ENCODE measurements around the gene MISP.

MISP gene

DNA sequence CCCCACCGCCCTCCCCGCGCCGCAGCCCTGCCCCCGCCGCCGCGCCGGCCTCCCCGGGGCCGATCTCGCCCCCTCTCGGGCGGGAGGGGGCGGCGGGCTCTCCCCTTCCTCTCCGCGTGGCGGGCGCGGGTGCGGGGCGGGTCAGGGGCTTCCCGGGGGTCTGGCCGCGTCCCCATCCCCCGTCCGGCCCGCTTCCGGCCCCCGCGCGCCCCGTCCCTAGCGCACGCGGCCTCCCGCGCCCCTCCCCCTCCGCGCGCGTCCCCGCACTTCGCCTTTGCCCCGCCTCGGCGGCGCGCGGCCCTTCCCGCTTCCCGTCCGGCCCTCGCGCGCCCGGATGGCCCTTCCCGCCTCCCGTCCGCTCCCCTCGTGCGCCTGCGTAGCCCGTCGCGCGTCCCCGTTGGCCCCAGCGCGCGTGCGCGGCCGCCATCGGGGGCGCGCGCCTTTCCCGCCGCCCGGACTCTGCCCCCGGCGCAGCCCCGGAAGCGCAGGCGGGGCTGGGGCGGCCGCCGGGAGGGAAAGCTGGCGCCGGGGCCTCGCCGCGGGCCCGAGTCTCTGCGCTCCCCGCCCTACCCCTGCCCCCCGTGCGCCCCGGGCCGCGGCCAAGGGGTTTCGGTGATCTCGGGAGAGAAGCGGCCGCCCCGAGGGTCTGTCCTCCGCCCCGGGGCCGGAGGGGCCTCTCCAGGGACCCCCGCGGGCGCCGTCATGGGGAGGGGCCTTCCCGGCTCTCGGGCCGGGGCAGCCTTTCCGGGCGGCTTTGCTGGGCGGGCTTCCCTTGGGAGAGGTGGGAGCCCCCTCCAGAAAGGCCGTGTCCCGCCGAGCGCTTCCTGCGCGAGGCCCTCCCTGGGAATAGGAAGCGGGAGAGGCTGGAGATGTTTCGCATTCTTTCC is 46.9 kb downstream of the MISP start:
- DNase-seq (ENCODE audit: low read depth), result peak; percentile 82

DNA sequence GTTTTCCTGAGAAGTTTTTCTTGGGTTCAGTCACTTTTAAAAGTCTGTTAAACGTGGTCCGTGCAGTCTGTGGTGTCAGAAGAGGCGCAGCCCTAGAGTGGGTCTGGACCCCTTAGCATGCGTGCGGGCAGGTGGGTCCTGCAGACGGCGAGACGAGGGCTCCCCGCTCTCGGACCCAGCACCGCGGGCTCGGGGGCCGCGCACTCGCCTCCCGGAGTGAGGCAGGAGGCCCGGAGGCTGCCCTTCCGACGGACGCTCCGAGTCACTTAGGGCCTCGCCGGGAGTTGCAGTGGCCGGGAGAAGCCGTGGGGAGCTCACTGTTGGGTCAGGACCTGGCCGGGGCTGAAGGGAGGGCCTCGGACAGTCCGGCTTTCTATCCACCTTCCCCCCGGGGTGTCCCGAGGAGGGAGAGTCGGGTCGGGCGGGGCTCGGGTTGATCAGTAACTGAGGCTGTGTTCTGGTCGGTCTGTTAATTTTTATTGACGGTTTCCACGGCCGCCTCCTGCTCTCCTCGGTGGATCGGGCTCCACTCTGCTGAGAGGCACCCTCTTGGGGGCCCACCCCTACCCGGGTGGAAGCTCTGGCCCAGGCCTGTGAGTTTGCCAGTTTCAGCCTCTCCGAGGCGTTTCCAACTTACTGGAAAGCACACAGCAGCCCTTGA is 47.6 kb downstream of the MISP start:
- DNase-seq (ENCODE audit: low read depth), result no peak

DNA sequence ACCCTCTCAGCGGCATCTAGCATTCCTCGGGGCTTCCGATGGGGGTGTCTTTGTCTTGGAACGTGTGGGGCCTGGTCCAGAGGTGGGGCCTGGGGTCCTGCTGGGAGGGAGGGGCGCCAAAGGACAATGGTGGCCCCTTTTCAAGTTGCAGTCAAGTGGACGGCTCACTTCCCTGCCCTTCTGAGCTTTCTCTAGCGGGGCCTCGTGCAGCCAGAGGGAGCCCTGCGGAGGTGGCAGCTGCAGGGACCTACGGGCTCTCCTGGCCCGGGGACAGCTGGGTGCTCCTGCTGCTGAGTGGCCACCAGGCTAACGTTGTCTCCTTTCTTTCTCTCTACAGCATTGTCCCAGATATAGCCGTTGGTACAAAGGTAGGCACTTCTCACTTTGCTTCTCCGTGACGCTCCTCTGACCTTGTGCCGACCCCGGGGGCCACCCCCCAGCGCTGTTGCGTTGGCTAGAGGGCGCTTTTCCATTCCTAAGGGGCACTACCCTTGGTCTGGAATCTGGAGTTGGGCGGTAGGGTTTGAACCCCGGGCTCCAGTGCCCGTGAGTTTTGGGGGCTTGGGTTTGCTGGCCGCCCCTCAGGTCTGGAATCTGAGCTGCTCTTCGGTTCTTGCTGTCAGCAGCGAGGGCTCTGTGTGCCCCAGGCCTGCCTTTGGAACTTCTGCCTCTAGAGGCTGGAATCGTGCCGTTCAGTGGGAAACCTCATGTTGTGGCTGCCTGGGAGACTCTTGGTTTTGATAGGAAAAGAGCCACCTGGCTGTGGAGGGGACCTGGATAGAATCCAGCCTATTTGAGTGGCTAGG is 48.4 kb downstream of the MISP start:
- DNase-seq (ENCODE audit: low read depth), result no peak

DNA sequence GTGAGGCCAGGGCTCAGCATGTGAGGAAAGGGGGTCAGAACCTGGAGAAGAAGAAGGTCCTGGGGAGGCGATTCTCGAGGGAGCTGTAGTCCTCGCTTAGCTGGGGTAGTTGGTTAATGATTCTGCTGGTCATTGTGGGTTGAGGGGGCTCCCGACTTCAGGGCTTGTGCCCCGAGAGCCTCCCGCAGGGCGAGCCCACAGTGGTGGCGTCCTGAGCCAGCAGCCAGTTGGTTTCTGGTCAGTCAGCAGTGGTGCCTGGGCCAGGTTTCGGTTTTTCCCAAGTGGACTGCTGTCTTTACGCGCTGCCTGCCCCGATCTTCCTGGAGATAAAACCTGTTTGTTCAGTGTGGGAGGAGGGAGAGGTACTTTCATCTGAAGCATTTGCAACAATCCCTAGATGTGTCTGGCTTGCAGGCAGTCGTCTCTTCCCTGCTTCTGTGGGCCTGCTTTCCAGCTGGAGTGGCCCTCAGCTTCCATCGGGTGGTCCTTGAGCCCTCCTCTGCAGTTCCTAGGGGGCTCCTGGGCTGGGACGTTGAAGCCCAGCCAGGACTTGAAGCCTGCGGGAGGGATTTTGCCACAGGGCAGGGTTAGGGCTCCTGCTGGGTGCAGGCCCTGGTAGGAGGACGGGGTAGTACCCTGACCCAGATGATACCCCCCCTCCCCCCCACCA is 49.6 kb downstream of the MISP start:
- DNase-seq (ENCODE audit: low read depth), result no peak

DNA sequence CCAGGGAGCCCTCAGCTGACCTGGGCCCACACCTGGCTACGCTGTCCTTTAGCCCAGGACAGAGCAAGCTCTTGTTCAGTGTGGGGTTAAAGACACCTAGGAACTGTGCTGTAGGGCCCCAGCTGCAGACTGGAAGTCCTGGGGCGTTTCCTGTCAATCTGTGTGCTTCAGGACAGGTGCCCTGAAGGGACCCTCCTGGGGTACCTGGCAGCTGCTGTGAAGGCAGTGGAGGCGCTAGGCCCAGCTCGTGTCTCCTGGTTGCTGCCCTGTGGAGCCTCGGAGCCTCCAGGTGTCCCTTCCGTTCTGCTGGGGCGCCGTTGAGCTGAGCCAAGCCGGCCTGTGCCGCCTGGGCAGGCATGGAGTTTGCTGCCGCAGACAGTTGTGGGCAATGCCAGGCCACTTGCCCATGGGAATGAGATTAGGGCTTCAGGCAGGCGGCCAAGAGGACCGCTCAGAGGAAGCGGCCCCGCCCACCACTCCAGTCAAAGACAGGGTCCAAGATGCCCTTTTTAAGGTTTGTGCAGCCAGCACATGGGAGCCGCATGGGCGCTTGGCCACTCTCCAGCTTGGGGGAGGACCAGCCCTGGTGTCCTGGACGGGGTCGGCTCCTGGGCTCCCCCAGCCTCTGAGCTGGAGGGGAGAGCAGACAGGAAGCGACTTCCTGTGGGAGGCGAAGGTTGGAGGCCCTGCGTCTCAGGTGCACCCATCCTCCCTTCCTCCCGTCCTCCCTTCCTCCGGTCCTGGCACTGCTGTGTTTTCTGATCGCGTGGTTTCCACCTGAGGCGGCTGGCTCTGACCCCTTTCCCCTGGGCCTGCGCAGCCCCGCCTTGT is 50.3 kb downstream of the MISP start:
- no peak for DNase-seq (ENCODE audit: low read depth)

DNA sequence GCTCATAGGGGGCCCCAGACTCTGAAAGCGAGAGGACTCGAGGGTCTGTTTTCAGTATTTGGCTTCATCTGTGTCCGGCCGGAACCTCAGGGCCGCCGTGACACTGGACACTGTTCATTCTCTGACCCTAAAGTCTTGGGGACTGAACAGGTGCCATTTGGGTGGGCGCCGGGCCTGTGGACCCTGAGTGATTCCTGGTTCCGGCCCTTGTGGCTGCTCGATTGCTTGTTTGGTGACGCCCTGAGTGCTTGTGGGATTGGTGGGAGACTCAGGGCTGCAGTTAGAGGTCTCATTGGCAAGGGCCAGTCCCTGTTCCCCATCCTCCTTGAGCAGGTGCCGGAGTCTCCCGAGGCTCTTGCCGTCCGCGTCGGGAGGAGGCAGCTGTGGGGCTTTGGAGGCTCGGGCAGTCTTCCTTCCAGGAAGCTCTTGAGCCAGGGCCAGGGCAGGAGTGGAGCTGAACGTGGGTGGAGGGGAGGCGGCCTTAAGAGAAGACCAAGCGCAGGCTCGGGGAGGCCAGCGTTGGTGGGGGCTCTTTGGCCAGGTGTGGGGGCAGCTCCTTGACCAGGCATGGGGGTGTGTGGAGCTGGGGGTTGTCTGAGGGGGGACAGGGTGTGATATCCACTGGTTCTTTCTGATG is 51.1 kb downstream of the MISP start:
- DNase-seq (ENCODE audit: low read depth), result no peak

DNA sequence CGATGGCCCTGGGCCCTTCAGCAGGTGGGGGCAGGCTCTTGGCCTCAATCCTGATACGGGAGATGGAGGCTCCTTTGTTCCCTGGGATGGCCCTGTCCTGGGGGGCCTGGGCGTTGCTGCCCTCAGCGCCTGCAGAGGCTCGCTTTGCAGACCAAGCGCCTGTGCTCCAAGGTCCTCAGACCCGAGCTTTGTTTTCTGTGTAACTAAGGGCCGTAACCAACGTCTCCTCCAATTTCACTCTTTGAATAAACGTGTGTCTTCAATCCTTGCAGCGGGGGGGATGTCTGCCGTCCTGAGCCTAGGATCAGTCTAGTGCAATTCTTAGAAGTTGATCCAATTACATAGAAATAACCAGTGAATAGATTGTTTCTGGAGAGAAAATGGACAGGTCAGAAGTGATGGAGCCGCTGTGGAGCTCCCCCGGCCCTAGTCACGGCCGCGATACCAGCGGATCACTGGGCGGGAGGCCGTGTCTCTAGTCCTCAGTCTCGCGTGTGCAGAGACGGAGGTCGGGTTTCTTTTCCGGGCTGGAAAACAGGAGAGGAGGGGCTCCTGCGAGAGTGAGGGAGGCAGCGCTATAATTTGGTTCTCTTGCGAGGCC is 51.7 kb downstream of the MISP start:
- no peak for DNase-seq (ENCODE audit: low read depth)

DNA sequence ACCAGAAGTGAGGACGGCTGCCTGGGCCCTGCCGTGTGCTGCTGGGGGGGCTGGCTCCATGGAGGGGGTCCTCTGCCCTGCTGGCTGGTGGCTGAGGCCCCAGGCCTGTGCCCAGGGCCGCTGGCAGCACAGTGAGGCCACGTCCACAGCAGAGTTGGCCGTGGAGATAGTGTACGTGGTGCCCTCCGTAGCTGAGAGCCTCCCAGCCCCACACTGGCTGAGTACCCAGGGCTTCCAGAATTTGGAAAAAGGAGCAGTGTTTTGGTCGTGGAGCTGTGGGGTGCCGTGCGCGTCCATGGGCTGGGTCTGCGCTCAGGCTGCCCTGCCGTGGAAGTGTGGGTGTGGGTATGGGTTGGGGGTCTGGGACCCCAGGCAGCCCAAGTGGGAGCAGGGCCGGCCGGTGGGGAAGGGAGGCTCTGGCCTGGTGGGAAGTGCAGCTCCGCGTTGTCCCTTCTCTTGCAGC is 52.2 kb downstream of the MISP start:
- DNase-seq (ENCODE audit: low read depth), result no peak

DNA sequence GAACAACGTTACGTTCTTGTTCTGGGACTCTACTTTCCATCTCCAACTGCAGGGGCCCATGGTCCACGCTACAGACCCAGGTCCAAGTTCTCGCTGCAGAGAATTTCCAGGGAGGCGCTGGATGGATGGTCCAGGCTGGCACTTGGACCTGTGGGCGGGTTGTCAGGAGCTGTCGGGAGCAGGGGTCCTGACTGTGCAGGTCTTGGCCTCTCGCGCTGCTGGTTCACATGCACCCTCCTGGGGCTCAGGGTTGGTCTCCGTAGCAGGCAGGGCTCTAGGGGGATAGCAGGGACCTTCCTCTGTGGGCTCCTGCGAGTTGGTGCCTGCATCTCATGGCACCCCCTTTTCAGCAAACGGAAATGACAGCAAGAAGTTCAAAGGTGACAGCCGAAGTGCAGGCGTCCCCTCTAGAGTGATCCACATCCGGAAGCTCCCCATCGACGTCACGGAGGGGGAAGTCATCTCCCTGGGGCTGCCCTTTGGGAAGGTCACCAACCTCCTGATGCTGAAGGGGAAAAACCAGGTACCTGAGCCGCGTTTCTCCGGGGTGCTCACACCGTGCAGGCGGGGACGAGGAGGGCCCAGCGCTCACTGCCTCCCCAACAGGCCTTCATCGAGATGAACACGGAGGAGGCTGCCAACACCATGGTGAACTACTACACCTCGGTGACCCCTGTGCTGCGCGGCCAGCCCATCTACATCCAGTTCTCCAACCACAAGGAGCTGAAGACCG is 52.9 kb downstream of the MISP start:
- DNase-seq (ENCODE audit: low read depth), result no peak

DNA sequence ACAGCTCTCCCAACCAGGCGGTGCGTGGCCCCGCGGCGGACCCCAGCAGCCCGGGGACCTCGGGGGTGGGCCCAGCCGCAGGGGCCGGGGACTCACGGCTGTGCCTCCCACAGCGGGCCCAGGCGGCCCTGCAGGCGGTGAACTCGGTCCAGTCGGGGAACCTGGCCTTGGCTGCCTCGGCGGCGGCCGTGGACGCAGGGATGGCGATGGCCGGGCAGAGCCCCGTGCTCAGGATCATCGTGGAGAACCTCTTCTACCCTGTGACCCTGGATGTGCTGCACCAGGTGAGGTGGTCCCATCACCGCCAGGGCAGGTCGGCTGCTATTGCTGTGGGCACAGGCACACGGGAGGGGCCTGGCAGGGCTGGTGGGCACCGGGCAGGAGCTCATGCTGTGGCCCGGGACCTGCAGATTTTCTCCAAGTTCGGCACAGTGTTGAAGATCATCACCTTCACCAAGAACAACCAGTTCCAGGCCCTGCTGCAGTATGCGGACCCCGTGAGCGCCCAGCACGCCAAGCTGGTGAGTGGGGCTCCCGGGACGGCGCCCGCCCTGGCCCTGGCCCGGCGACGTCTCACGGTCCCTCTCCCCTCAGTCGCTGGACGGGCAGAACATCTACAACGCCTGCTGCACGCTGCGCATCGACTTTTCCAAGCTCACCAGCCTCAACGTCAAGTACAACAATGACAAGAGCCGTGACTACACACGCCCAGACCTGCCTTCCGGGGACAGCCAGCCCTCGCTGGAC is 53.7 kb downstream of the MISP start:
- no peak for DNase-seq (ENCODE audit: low read depth)

DNA sequence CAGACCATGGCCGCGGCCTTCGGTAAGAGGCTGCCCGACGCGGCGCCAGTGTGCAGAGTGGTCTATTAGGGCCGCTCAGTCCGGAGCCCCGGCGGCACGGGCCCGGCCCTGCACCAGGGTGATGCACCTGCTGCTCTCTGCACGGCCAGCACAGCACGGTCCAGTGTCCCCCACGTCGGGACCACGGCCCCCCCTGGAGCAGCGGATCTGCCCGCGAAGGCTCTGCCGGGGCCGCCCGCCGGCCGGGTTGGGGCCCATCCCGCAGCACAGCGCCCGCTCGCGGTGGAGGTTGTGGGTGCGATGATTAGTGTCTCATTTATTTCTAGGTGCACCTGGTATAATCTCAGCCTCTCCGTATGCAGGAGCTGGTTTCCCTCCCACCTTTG is 54.2 kb downstream of the MISP start:
- no peak for DNase-seq (ENCODE audit: low read depth)

DNA sequence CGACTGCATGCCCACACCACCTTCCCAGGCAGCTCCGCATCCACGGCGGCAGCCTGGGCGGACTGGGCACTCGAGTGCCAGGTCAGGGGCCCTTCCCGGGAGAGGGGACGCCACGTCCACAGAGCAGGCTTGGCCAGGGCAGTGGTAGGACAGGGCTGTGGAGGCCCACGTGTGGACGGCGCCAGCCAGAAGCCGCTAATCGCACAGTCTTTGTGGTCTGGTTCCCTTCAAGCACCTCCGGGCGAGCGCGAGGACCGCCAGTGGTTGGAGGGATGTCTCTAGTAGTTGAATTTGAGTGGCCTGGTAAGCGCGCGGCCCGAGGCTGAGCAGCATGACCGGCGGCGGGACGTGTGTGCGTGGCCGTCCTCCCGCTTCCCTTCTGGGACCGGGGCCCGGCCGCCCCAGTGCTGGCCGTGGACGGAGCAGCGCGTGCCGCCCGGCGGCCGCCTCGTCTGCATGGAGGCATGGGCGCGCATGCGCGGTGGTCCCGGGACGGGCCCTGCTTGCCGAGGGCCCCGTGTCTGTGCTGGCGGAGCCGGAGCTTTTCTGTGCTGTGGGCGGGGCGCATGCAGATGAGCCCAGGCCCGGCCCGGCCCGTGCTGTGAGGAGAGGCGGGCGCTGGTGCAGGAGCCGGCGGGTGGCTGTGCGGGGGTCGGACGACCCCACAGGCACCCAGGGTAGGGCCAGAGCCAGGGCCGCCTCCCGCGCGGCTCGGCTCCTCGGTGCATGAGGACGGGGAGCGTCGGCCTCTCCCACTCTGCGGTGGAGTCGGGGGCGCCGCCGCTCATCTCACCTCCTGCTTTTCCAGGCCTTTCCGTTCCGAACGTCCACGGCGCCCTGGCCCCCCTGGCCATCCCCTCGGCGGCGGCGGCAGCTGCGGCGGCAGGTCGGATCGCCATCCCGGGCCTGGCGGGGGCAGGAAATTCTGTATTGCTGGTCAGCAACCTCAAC is 55.0 kb downstream of the MISP start:
- no peak for DNase-seq (ENCODE audit: low read depth)

DNA sequence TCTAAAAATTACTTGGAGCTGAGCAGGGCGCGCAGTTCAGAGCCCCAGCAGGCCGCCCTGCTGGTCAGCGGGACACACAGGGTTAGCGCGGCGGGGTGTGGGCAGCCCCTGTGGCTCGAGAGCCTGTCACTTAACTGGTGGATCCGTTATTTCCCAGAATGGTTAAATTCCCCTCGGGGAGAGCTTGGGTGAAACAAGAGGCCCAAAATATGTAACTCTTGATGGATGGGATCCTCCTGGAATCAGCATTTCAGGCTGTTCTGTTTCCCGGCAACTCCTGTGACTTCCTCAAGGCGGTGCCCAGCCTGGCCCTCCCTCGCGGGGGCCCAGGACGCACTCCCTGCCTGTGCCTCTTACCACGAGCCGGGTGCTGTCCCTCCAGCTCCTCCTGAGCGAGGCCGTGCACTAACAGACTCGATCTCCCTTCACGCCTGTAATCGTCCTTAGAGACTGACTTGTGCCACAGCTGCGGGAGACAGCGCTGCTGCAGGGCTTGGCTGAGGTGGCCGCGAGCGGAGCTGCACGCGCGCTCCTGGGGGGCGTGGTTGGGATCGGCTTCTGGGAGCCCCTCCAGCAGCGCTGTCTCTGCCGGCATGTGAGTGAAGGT is 56.0 kb downstream of the MISP start:
- DNase-seq (ENCODE audit: low read depth), result no peak

DNA sequence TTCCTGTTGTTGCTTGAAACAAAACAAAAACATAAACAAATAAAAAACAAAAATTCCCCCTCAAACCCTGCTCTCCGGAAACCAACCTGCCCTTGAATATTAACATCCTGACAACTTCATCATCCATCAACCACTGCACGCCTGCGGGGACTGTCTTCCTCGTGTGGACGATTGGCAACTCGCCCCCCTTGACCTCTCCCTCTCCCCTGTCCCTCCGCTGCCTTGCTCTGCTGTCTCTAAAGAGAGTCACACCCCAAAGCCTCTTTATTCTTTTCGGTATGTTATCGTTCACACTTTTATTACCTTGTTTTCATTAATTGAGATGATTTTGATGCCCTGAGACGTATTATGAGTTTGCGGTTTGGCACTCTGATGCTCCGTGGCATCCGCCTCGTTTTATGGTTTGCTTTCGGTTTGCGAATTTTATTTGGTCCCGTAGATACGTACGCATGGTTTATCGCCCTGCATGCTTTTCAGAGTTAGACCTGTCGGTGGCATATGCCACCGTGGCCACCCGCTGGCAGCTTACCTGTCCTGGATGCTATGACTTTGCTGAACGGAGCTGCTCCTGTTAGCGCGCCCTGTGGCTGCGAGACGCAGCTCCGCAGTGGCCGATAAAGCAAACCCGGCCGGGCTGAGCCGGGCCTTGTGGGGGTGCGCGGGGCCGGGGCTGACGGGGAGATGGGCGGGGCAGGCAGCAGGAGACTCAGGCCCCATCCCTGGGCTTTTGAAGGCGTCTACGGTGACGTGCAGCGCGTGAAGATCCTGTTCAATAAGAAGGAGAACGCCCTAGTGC is 56.9 kb downstream of the MISP start:
- no peak for DNase-seq (ENCODE audit: low read depth)

DNA sequence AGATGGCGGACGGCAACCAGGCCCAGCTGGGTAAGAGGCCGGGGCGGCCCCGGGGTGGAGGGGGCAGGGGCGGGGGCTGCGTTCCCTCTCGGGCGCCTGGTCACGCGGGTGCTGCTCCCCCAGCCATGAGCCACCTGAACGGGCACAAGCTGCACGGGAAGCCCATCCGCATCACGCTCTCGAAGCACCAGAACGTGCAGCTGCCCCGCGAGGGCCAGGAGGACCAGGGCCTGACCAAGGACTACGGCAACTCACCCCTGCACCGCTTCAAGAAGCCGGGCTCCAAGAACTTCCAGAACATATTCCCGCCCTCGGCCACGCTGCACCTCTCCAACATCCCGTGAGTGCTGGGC is 57.5 kb downstream of the MISP start:
- no peak for DNase-seq (ENCODE audit: low read depth)

DNA sequence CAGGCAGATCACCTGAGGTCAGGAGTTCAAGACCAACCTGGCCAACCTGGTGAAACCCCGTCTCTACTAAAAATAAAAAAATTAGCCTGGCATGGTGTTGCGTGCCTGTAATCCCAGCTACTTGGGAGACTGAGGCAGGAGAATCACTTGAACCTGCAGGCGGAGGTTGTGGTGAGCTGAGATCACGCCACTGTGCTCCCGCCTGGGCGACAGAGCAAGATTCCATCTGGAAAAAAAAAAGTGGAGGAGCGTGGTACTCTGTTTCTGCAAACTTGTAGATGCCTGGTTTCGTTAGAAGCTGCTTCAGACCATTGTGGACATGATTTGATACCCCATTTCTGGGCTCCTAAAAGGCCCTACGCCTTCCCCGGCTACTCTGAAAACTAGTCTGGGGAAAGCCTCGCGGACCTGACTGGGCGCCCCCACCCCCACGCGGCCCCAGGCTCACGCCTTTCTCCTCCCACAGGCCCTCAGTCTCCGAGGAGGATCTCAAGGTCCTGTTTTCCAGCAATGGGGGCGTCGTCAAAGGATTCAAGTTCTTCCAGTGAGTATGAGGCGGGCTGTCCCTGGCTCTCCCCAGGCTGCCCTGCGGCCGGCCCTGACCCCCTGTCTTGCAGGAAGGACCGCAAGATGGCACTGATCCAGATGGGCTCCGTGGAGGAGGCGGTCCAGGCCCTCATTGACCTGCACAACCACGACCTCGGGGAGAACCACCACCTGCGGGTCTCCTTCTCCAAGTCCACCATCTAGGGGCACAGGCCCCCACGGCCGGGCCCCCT is 59.4 kb downstream of the MISP start:
- DNase-seq (ENCODE audit: low read depth), result no peak

All from activated T-cell treated with anti-CD3 and anti-CD28 coated beads for 1 hour (primary cell).